NCI-H524 treated with DMSO at 0.1 percent for 48 hours (cell line): ENCODE data around the gene MEFV.
A peak's percentile ranks its signal among the peaks of the same experiment; 100 is the strongest.

Source experiments
- DNase-seq: peaks from one replicate; lab custom pipeline; 2025; lab: John Stamatoyannopoulos, UW

Gene MEFV

DNA sequence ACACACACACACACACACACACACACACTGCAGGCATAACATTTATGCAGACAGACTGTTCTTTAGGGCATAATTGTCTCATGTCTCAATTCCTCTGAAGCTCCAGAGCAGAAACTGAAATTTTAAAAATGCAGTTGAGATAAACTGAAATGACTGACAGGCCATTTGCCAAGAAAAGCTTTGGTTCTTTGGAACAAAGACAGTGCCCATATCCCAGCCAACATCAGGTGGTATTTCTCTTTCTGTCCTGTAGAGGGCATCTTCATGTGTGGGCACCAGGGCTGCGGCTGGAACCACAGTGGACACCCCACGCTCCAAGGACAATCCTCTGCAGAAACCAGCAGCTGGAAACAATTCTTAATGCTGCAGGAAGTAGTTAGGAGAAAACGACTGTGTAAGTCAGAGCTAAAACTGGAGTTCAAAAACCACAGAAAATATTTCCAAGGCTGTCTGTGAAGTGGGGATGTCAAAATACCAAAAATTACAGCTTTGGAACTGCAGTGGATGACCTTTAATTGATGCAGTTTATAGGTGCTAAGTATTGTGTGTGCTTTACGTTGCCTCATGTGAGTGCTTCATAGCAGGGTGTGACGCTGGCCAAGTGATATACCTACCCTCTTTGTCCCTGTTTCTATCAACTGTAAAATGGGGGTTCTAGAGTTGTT is 10.6 kb upstream of the MEFV start:
- DNase-seq, result no peak

DNA sequence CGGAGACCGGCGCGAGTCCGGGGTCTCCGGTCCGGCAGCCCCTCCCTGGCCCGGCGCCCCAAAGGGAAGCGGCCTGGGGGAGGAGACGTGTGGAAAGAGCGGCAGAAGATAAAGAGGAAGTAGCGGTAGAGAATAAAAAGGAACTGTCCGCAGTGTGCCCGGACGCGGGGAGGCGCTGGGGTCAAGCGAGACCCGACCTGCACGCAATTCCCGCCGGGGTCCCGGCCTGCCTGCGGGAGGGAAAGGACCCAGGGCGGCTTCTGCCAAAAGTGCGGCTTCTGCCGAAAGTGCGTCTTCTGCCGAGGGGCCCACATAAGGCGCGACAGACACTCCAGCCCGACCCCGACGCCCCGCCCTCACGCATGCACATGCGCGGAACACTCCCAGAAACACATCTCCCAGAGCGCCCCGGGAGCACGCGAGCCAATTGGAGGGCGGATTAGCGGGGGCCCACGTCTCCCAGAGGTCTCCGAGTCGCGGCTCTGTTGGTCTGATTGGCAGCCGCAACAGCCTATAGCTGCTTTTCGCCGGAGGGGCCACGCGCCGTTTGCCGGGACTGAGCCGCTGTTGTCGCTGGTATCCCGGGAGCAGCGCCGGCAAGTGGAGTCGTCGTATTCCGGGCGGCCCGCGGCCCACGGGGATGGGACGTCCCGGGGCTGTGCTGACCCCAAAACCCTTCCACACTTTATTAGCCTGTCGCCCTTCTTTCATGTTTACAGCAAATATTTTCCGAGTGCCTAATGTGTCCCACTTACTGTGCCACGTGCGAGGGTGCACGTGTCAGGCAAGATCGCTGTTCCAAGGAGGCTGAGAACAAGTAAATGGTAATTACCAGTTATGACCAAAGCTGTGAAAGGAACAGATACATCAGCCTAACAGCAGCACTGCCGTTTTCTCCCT is 8.0 kb upstream of the MEFV start:
- DNase-seq, result peak; percentile 95

DNA sequence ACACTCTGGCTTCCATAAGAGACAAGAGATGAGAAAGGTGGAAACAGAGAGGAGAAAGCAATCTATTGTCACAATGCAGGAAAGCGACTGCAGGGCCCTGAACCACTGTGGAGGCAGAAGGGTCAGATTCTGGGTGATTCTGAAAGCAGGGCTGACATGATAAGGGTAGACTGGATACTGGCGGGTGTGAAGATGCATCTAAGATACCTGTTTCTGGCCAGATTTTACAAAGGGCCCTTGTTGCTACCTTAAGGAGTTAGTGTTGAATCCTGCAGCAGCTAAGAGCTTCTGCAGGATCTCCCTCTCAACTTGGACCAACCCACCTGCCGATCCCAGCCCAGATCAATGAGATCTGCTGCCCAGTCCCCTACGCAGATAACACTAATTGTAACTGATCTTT is 6.1 kb upstream of the MEFV start:
- DNase-seq, result no peak

DNA sequence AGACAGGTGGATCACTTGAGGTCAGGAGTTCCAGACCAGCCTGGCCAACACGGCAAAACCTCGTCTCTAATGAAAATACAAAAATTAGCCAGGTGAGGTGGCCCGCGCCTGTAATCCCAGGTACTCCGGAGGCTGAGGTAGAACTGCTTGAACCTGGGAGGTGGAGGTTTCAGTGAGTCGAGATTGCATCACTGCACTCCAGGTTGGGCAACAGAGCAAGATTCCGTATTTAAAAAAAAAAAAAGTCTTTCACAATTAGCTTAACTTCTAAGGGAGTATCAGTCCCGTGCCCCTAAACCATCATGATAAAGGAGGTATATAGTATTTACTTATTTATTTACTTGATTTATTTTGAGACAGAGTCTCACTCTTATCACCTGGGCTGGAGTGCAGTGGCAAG is 3.4 kb upstream of the MEFV start:
- no peak for DNase-seq

DNA sequence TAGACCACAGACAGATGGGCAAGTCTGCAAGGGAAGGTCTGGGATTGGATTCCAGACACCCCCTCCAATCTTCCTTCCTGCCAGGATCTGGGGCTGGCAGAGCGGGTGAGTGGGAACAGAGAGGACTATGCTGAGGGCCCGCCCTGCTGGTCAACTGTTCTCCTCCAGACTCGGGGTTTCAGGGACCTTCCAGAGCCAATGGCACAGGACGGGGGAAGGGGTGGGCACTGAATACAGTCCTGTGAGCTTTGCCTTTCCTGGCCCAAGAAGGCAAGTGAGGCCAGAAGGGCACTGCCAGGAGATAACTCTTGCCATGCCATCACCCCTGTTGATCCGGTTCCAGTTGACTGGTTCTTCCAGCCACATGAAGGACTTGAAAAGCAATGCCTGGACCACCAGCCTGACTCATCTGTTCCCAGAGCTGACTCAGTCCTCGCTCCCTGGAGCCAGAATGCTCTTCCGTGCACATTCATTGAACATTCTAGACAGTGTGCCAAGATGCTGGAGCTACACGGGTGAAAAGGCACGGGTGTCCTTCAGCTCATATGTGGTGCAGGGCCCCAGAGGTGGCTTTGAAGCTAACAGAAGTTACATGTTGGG is 533 bp upstream of the MEFV start:
- DNase-seq, result no peak

DNA sequence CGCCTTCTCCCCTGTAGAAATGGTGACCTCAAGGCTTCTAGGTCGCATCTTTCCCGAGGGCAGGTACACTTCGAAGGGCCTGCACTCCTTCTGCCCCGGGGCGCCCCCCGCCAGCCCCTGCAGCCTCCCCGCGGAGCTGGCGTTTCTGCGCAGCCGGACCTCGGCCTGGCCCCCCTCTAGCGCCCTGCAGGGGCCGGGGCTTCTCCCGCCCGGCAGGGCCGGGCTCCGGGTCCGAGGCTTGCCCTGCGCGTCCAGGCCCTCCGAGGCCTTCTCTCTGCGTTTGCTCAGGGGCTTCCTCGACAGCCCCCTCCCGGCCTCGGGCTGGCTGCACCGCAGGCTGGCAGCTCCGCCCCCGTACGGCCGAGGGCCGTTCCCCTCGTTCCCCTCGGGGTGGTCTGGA is 2.1 kb downstream of the MEFV start:
- no peak for DNase-seq

DNA sequence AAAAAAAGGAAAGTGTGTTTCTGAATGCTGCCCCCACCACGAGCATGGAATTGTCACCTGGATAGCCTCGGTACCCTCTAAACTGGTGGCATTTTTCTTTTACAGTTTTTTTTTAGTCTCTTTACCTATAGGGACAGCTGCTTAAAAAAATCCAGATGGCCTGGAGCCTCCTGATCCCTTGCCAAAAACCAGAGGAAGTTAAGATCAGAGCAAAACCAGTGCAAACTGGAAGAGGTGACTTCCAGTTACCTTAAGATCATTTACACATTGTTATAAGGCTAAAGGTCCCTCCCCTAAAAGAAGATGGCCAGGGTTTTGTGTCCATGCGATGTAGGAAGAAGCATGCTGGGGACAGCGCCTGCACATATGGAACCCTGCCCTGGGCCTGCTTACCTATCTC is 3.5 kb downstream of the MEFV start:
- no peak for DNase-seq

DNA sequence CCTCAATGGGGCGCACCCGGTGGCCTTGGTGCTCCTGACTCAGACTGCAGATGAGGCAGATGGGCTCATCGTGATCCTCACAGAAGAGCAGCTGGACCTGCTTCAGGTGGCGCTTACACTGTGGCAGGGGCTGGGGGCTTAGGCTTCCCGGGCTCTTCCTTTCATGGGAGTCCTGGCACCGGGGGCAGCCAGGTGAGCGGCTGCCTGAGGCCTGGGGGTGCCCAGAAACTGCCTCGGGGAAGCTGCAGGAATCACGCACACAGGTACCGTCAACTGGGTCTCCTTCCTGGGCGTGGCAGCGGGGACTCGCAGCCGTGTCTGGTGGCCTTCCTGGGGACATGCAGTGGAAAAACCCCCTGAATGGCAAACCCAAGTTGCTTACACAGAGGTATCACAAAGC is 7.0 kb downstream of the MEFV start:
- no peak for DNase-seq

DNA sequence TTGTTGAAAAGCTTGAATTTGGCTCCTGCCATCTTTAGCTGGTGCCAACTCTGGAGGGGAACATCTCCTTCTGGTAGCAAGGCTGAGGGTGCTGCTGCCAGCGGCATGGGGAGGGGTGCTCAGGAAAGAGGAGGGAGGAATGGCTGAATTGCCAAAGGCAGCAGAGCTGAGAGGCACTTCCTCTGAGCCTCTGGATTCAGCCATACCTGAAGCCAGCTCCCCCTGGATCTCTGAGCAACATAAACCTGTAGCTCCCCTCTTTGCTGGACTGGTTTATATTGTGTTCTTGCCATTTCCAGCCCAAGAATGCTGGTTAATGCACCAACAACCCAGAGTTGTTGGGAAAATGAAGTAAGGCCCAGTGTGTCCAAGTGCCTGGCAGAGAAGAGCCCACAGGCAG is 7.4 kb downstream of the MEFV start:
- DNase-seq, result no peak

DNA sequence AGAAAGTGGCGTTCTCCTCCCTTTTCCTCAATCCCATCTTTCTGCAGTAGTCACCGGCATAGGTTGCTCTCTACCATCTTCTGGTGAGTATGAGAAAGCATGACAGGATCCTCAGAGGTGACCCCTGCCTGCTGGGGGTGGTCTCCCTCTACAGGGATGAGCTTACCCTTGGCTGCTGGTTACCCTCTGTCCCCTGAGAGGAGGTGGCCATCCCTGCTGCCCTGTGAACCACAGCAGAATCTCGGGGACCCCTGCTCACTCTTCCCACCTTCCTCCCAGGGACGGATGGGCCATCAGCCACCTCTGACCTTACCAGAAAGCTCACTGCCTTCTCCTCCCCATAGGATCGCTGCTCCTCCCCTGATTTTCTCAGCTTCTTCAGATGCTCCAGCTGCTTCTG is 7.8 kb downstream of the MEFV start:
- DNase-seq, result no peak

DNA sequence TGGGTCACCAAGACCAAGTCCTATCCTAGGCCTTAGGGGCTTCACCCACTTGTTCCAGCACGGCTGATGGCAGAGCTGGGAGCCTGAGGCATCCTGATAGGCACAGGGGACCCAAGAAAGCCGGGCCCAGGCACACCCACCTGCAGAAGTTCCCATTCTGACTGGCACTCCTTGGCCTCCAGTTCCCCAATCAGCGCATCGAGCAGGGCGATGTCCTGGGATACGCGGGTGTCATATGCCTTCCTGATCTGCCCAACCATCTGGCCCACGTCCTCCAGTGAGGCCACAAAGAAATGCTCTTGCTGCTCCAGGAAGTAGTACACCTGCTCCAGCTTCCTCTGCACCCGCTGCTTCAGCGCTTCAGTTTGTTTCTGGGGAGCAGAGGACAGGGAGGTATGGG is 9.6 kb downstream of the MEFV start:
- DNase-seq, result no peak

DNA sequence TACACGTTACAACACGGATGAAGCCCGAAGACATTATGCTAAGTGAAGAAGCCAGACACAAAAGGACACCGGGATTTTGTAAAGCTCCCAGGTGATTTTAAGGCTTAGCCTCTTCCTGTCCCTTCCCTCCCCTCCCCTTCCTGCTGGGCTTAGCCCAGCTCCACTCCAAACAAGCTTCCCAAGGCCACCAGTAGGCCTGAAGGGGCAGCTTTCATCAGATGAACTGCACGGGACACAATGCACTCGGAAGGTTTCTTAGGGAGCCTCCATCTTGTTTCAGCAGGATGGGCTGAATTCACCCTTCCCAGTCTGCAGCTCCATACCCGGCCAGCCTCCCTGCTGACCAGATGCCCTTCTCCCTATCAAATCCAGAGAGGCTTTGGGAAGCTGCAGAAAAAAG is 10.4 kb downstream of the MEFV start:
- no peak for DNase-seq

DNA sequence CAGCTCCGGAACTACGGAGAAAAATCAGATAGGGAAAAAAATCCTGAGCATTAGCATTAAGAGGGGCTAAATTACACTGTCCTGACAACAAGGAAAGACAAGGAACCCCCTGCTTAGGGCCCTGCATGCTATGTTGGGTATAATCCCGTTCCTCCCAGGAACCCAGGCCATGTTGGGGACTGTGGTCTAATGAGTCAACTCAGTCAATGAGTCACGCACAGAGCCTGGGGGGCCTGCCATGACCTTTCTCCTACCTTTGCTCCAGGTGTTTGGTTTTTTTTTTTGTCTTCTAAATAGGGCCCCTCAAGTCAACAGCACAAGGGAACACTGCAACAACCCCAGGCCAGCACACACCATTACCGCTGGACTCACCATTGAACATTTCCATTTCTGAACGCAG is 12.6 kb downstream of the MEFV start:
- no peak for DNase-seq

DNA sequence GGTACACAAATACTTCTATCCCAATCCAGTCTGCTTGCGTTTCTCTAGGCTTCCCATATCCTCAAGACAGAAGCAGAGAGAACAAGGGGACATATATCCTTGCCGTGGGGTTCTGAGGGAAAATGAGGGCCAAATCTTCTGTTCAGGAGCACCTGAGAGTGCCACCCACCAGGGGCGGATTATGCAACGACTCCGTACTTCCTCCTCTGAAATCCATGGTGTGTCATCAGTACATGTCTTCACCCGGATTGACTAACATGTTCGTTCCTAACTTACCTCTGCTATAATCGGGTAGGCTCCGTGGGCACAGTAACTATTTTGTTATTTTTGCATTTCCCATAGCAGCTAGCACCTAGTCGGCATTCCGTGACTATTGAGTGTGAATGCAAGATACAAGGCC is 13.7 kb downstream of the MEFV start:
- DNase-seq, result no peak

DNA sequence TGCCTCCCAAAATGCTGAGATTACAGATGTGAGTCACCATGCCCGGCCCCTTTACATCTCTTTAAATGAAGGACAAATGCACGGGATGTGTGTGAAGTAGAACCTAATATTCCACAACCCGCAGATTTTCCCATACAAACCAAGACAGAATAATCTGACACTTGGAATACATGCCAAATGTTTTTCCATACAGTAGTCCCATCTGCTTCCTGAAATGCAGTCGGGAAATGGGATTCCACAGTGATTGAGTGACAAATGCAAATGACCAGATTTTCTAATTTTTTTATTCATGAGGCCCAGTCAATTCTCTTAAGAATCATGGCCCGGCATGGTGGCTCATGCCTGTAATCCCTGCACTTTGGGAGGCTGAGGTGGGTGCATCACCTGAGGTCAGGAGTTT is 14.7 kb downstream of the MEFV start:
- DNase-seq, result no peak

DNA sequence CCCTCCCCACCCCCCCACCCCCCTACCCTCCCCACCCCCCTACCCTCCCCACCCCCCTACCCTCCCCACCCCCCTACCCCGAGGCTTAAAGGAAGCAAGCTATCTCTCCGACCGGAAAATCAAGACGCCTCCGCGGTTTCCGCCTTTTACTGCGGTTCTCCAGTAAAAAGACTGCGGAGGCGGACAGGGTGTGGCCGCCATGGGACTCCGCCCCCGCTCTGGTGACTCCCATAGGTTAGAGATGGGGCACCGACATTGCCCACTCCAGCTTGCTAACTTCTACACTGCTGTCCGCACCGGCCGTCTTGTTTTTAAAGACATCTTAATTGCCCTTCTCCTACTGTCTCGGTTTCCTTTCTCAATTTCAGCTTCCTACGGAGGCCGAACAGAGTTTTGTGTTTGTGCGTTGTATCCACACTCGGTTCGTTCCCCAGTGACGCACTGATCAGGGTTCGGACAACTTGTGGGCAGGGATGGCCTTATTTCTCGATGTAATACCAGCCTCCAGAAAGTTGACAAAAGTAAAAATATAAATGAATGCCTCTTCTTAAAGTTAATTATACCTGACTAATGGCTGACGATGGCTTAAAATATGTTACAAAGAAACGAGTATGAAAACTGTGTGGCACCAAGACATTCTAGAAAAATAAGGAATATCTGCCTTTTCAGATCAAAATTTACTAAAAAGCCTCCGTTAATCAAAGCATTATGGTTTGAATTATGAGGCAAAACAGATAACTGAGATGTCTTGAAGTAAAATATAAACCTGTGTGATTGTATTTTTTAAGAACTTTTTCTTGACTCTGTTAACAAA is 20.4 kb downstream of the MEFV start:
- no peak for DNase-seq

DNA sequence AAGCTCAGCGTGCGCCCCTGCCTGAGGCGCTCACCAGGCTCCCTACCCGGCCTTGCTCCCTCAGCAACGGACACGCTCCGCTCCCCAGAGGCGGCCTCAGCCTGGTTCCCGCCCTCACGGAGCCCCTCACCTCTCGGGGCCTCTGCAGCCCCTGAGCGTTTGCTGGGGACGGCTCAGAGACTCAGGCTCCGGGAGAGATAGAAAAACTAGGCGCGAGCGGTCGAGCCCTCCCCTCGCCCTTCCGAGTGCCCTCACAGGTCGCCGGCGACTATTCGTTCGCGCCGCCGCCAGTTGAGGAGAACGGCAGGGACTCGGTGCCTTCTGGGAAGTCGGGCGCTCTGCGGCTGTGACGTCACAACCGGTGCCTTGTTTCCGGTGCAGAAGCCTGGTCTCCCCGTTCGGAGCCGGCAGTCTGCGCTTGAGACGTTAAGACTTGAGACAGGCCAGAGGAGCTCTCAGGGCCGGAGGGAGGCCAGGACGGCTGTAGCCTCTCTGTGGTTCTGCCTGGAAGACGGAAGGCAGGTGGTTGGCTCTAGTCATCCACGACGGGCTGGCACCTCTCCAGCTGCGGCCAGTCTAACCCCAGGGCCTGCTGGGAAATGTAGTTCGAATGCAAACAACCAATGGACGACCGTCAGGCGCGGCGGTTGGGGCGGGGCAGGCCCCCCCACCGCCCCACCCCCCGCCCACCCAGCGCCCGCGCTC is 21.4 kb downstream of the MEFV start, which contains the start of gene ZNF200:
ZNF200 (minus strand) TSS at position 302 of the 705 bp plus-strand sequence. CDS start 1,403 bp downstream, outside the sequence.
- peak; percentile 74 for DNase-seq

DNA sequence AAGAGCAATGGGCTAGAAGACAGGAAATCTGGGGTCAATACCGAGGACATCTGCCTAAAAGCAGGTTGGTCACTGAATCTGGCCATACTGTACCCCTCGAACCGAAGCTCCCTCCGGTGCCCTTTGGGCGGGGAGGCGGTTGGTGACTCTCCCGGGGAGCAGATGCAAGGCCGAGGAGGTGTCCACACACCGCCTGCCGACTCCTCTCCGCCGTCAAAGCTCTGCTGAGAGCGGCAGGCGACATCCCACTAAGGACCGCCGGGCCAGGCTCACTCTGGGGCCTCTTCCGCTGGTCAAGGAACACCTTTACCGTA is 21.9 kb downstream of the MEFV start:
- DNase-seq, result no peak

DNA sequence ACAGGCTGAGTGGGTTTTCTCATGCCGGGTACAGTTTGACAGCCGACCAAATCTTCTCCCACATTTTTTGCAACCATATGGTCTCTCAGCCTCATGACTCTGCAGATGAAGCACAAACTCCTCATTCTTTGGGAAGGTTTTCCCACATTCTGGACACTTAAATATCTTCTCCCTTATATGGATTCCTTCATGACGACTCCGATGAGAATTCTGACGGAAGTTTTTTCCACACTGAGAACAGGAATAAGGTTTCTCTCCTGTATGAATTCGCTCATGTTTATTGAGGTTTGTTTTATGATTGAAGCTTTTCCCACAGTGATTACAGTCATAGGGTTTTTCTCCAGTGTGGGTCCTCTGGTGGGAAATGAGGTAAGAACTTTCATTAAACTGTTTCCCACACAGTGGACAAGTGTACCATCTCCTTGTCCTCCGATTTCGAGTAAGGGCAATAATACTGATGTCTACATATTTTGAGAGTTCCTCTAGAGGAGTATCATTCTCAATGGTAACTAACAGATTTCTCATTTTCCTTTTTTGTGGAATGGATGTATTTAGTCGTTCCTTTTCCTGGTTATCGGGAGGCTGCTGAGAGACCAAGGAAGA is 32.4 kb downstream of the MEFV start:
- DNase-seq, result no peak

DNA sequence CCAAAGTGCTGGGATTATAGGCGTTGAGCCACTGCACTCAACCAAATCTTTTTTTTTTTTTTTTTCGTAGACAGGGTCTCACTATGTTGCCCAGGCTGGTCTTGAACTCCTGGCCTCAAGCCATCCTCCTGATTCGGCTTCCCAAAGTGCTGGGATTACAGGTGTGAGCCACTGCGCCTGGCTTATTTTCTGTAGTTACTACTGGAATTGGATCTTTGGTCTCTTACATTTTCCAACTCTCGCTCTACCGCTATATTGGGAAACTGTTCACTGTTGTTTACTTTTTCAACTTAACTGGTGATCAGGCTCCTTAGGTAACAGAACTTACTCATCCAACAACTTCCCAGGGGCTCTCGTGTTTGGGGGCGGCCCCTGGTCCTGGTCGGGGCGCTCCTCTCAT is 35.6 kb downstream of the MEFV start:
- no peak for DNase-seq

DNA sequence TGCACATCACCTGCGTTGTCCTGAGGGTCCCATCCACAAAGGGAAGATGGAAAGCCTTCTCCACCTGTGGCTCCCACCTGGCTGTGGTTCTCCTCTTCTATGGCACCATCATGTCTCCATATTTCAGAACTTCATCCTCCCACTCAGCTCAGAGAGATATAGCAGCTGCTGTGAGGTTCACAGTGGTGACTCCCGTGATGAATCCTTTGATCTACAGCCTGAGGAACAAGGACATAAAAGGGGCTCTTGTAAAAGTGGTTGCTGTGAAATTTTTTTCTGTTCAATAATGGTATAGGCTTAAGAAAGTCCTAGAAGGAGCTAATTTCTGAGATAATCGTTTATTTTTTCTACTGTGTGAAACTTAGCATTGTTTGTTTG is 40.2 kb downstream of the MEFV start:
- no peak for DNase-seq
